ENCODE data around the gene ZNF827. TPM values are rescaled to one million over a fixed set of nuclear protein-coding genes. Genes with fewer than 3 reads are reported as not detected.

Gene ZNF827
- total RNA-seq, 1 experiment from 2014 or later = 9.8 TPM

DNA sequence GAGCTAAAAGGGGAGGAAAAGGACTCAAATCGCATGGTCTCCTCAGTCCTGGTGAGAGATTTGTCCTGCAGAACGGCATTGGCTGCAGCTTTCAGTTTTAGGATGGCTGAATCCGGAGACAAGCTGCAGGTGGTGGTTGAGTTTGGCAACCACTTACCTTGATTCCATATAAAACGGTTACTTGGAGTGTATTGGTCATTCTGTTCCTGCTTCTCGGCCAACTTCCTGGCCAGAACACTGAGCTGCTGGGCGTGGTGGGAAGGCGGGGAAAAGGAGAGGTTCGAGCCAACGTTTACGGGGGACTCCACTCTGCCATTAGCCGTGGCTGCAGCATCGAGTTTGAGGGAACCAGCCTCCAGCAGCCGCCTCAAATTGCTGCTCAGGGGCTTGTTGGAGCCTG is 36.1 kb downstream of the ZNF827 start:
- CTCF ChIA-PET = no interaction called here
- intact Hi-C loops (cut with micrococcal nuclease) = no loop called here
- no peak overlapping the region for H3K27ac ChIP-seq (ENCODE audit: low read length)
- H3K79me2 ChIP-seq (ENCODE audit: low read length) = 0 out of 2 replicates have a peak, but pooled peaks cover 6% of the 10 kb centered on the region
- DNase-seq (no peak), ATAC-seq (no peak)
- no peaks in the 10 kb centered on the region for H3K27me3 ChIP-seq (ENCODE audit: low read length)
- H3K9ac ChIP-seq (ENCODE audit: low read length) = no peak overlapping the region
- peaks cover 12% of the 10 kb centered on the region for H3K4me1 ChIP-seq (ENCODE audit: insufficient read depth, low read length)
- H3K36me3 ChIP-seq (ENCODE audit: low read depth, low read length) = no peaks in the 10 kb centered on the region; the same call in 1 of the 2 replicates
- H3K9me3 ChIP-seq (ENCODE audit: low read length) = no peaks in the 10 kb centered on the region
- H3K9me2 ChIP-seq (replicated peaks; ENCODE audit: low read length) = no peaks in the 10 kb centered on the region
- H3F3A ChIP-seq (ENCODE audit: low read length, unreplicated experiment) = no peaks in the 10 kb centered on the region
- no peak for TF ChIP-seq EZH2phosphoT487 (IDR thresholded peaks at IDR 0.05; ENCODE audit: borderline replicate concordance, low read length)
- TF ChIP-seq, protein P1, sequence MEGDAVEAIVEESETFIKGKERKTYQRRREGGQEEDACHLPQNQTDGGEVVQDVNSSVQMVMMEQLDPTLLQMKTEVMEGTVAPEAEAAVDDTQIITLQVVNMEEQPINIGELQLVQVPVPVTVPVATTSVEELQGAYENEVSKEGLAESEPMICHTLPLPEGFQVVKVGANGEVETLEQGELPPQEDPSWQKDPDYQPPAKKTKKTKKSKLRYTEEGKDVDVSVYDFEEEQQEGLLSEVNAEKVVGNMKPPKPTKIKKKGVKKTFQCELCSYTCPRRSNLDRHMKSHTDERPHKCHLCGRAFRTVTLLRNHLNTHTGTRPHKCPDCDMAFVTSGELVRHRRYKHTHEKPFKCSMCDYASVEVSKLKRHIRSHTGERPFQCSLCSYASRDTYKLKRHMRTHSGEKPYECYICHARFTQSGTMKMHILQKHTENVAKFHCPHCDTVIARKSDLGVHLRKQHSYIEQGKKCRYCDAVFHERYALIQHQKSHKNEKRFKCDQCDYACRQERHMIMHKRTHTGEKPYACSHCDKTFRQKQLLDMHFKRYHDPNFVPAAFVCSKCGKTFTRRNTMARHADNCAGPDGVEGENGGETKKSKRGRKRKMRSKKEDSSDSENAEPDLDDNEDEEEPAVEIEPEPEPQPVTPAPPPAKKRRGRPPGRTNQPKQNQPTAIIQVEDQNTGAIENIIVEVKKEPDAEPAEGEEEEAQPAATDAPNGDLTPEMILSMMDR (conservative IDR thresholded peaks at IDR 0.05; ENCODE audit: low read depth, low read length) = no peak
- TF ChIP-seq EZH2 (IDR thresholded peaks at IDR 0.05; ENCODE audit: low read length, unreplicated experiment) = no peak
- POLR2A ChIA-PET (ENCODE audit: unreplicated experiment) = no interaction called here
- no peak overlapping the region for H2AFZ ChIP-seq (ENCODE audit: low read length)
- no peak overlapping the region for H3K4me3 ChIP-seq (ENCODE audit: low read length)
- BruUV-seq (replicated peaks) = TSS peak; percentile 46
- no peak overlapping the region for H3K4me2 ChIP-seq (ENCODE audit: low read length)
- no peaks in the 10 kb centered on the region; the same call in 1 of the 2 replicates for H4K20me1 ChIP-seq (ENCODE audit: low read length)

DNA sequence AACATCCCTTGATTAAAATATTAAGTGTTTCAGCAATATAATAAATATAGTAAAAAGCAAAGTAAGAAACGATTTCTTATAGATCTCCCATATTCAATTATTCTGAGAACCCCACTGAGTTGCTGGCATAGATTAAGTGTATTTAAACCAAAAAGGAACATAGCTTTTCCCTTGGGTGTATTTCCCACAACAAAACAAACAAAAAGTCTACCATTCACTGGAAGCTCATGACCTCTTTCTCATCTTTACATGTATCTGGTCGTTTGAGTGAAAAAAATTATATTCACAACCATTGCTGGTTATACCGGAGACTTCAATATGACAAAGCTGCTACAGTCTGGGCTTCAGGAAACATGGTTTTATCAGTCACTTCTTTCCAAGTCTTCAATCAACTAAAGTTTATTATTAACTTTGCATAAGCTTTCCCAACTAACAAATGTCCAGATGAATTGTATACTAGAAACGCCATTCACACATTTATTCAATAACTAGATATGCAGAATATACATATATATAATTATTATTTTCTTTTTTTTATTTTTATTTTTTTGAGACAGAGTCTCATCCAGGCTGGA is 38.6 kb downstream of the ZNF827 start:
- POLR2A ChIA-PET (ENCODE audit: unreplicated experiment) = no interaction called here
- ATAC-seq (no peak), DNase-seq (no peak)
- no peak overlapping the region for H3K9ac ChIP-seq (ENCODE audit: low read length)
- H3K27ac ChIP-seq (ENCODE audit: low read length) = no peak overlapping the region
- no peaks in the 10 kb centered on the region for H3K27me3 ChIP-seq (ENCODE audit: low read length)
- intact Hi-C loops (cut with micrococcal nuclease) = no loop called here
- H3K9me2 ChIP-seq (replicated peaks; ENCODE audit: low read length) = no peaks in the 10 kb centered on the region
- peaks cover 9% of the 10 kb centered on the region for H3K4me1 ChIP-seq (ENCODE audit: insufficient read depth, low read length)
- H3K4me3 ChIP-seq (ENCODE audit: low read length) = no peak overlapping the region
- no TSS peak for BruUV-seq (replicated peaks)
- H3K36me3 ChIP-seq (ENCODE audit: low read depth, low read length) = no peaks in the 10 kb centered on the region; the same call in 1 of the 2 replicates
- no peaks in the 10 kb centered on the region for H3K9me3 ChIP-seq (ENCODE audit: low read length)
- TF ChIP-seq EZH2 (IDR thresholded peaks at IDR 0.05; ENCODE audit: low read length, unreplicated experiment) (no peak), EZH2phosphoT487 (IDR thresholded peaks at IDR 0.05; ENCODE audit: borderline replicate concordance, low read length) (no peak)
- TF ChIP-seq, protein P1 (conservative IDR thresholded peaks at IDR 0.05; ENCODE audit: low read depth, low read length) = no peak
- H3K4me2 ChIP-seq (ENCODE audit: low read length) = no peak overlapping the region
- no peaks in the 10 kb centered on the region for H3K79me2 ChIP-seq (ENCODE audit: low read length)
- H4K20me1 ChIP-seq (ENCODE audit: low read length) = no peaks in the 10 kb centered on the region; the same call in 1 of the 2 replicates
- CTCF ChIA-PET = no interaction called here
- no peak overlapping the region for H2AFZ ChIP-seq (ENCODE audit: low read length)
- H3F3A ChIP-seq (ENCODE audit: low read length, unreplicated experiment) = no peaks in the 10 kb centered on the region

DNA sequence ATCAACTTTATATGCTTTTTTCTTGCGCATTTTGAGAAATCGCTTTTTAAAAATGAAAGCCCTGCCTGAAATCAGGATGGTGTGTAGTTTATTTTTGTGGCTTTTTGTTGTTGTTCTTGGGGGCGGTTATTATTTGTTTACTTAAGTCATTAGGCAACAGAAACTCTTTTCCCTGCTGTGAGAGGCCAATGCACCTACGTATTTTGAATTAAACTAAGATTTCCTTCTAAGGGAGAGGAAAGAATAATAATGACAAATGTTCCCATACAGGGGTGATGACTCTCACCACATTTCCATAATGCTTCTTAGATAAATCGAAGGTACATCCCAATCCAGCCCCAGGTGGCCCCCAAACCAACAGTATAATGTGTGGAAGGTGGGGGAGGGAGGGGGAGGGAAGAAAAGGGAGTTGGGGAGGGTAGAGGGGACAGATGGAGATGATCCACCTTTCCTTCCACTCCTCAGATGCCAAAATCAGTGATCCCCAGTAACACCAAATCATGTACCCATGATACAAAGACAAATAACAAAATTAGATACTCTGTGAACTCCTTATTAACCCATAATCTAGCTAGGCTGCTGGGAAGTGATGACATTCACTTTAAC is 39.6 kb downstream of the ZNF827 start:
- Histone ChIP-seq H2AFZ (ENCODE audit: low read length) (no peak overlapping the region), H3K9ac (ENCODE audit: low read length) (no peak overlapping the region), H3K4me2 (ENCODE audit: low read length) (no peak overlapping the region), H3K9me2 (replicated peaks; ENCODE audit: low read length) (no peaks in the 10 kb centered on the region), H4K20me1 (ENCODE audit: low read length) (no peaks in the 10 kb centered on the region), H3K36me3 (ENCODE audit: low read depth, low read length) (no peaks in the 10 kb centered on the region; the same call in 1 of the 2 replicates), H3K79me2 (ENCODE audit: low read length) (0 out of 2 replicates have a peak, but pooled peaks cover 3% of the 10 kb centered on the region), H3K4me1 (ENCODE audit: insufficient read depth, low read length) (no peaks in the 10 kb centered on the region; the same call in 1 of the 2 replicates), H3K9me3 (ENCODE audit: low read length) (no peaks in the 10 kb centered on the region), H3K27me3 (ENCODE audit: low read length) (no peaks in the 10 kb centered on the region), H3K4me3 (ENCODE audit: low read length) (no peak overlapping the region), H3F3A (ENCODE audit: low read length, unreplicated experiment) (no peaks in the 10 kb centered on the region), H3K27ac (ENCODE audit: low read length) (no peak overlapping the region)
- no TSS peak for BruUV-seq (replicated peaks)
- CTCF ChIA-PET = no interaction called here
- intact Hi-C loops (cut with micrococcal nuclease) = no loop called here
- TF ChIP-seq, protein P1 (conservative IDR thresholded peaks at IDR 0.05; ENCODE audit: low read depth, low read length) = no peak
- TF ChIP-seq EZH2phosphoT487 (IDR thresholded peaks at IDR 0.05; ENCODE audit: borderline replicate concordance, low read length) = no peak
- TF ChIP-seq EZH2 (IDR thresholded peaks at IDR 0.05; ENCODE audit: low read length, unreplicated experiment) = no peak
- DNase-seq = no peak
- no peak for ATAC-seq
- POLR2A ChIA-PET (ENCODE audit: unreplicated experiment) = no interaction called here

Data from PC-3 (cell line).